Panc1 (cell line): Measurements from ENCODE around the gene TRIM54. TPM values are rescaled to one million over a fixed set of nuclear protein-coding genes. Genes with fewer than 3 reads are reported as not detected.

Experiments
- ATAC-seq: fragments of 200-7000 bp; cut with Tn5 transposase; 2 replicates; pipeline ENCODE4 v1.9.1; 2020; ENCODE audit warnings: mild to moderate bottlenecking, moderate library complexity
- BruUV-seq: library from RNA; stranded (reverse); fragments of 400-500 nt; replicated peaks from 2 replicates; lab custom pipeline; 2021; lab: Mats Ljungman, UMichigan
- CTCF ChIA-PET: fragments of 300-600 bp; sonication (Branson Sonifier 250); formaldehyde crosslinking; loops from one replicate; lab custom pipeline; 2022; ENCODE audit warnings: antibody characterized with exemption; lab: Charles Lee
- POLR2A ChIA-PET: fragments of 300-600 bp; sonication (Branson Sonifier 250); formaldehyde crosslinking; loops from one replicate; lab custom pipeline; 2022; ENCODE audit warnings: antibody characterized with exemption; lab: Charles Lee
- DNase-seq: peaks from one replicate; pipeline ENCODE4 v3.0.0-alpha.2; 2010; ENCODE audit warnings: low read depth, low spot score
- H3K27ac ChIP-seq: 2 replicates; pipeline ENCODE4 v1.5.1; 2011; ENCODE audit warnings: mild to moderate bottlenecking, low read length, inconsistent platforms
- H3K27me3 ChIP-seq: fragments of 200-500 bp; sonication (Bioruptor generic); 2 replicates; pipeline ENCODE4 v1.6.0; 2014; ENCODE audit warnings: low read length, inconsistent platforms; ENCODE audit not compliant: control insufficient read depth, insufficient read depth
- H3K36me3 ChIP-seq: fragments of 200-500 bp; sonication (Bioruptor generic); 2 replicates; pipeline ENCODE4 v1.5.1; 2014; ENCODE audit warnings: inconsistent platforms, mild to moderate bottlenecking, low read length, moderate library complexity; ENCODE audit not compliant: control insufficient read depth, insufficient read depth
- H3K4me1 ChIP-seq: 2 replicates; pipeline ENCODE4 v1.5.1; 2011; ENCODE audit warnings: inconsistent platforms, mild to moderate bottlenecking, low read length, moderate library complexity; ENCODE audit not compliant: control insufficient read depth, insufficient read depth
- H3K4me3 ChIP-seq, 2 experiments: 2 replicates each; pipeline ENCODE4 v1.5.1; 2011 to 2012; ENCODE audit warnings: low read depth in 2 of 2, low read length in 2 of 2, mild to moderate bottlenecking in 2 of 2, inconsistent platforms in 1 of 2, moderate library complexity in 1 of 2
- H3K9me3 ChIP-seq: fragments of 200-500 bp; sonication (Bioruptor generic); 2 replicates; pipeline ENCODE4 v1.5.1; 2014; ENCODE audit warnings: low read depth, mild to moderate bottlenecking, inconsistent platforms, low read length, moderate library complexity; ENCODE audit not compliant: control insufficient read depth, insufficient read depth
- POLR2AphosphoS5 ChIP-seq: IDR thresholded peaks from 2 replicates; pipeline ENCODE4 v1.6.1; 2012; ENCODE audit warnings: mild to moderate bottlenecking, low read depth, low read length, moderate library complexity
- SIN3A ChIP-seq: IDR thresholded peaks from 2 replicates; pipeline ENCODE4 v1.6.1; 2012; ENCODE audit warnings: low read depth, mild to moderate bottlenecking, low read length, moderate library complexity, borderline replicate concordance; ENCODE audit not compliant: insufficient read depth
- TCF7L2 ChIP-seq: IDR thresholded peaks from 2 replicates; pipeline ENCODE4 v1.6.1; 2011; ENCODE audit warnings: mild to moderate bottlenecking, low read depth, low read length, inconsistent platforms
- in situ Hi-C: cut with HindIII; loops from 2 replicates; pipeline ENCODE4 v1.10.0; 2016; ENCODE audit warnings: low sequenced_read_pairs, low pct_unique_long_range_greater_than_20kb
- intact Hi-C: fragments of 100-400 bp; cut with micrococcal nuclease; formaldehyde crosslinking; loops from one replicate; pipeline ENCODE4 v1.10.0; 2022; ENCODE audit not compliant: unreplicated experiment
- total RNA-seq: library from RNA; stranded (reverse); gene quantifications from one replicate; pipeline ENCODE4 v1.2.1, GENCODE V29; 2021; ENCODE audit not compliant: unreplicated experiment
- TF ChIP-seq, protein P1 (sequence below), 2 experiments: IDR thresholded peaks; 2 replicates each; pipeline ENCODE4 v1.6.1; 2011 to 2012; ENCODE audit warnings: low read depth in 2 of 2, control low read depth in 1 of 2, low read length in 1 of 2, mild to moderate bottlenecking in 1 of 2, moderate library complexity in 1 of 2; ENCODE audit not compliant: insufficient read depth in 1 of 2
- TF ChIP-seq, protein P2 (sequence below): fragments of 450-650 bp; IDR thresholded peaks from 2 replicates; pipeline ENCODE4 v1.5.1; 2017; ENCODE audit warnings: mild to moderate bottlenecking

The TRIM54 gene
- total RNA-seq, 1 experiment from 2014 or later, result 0.21 TPM

DNA sequence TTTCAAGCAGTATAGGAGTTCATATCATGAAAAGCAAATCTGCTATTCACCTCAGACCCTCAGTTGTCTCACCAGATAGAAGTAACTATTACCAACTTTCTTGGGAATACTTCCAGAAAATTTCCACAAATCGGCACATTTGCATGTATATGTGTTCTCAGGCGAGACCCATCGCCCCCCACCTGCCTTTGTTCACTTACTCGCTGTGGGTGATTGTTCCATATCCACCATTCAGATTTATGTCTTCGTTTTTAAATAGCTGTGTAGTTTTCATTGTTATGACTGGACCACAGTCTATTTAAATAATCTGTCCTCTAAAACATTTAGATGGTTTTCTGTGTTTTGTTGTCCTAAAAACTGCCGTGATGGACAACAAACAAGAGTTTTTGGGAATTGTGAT is 3.3 kb downstream of the TRIM54 start:
- POLR2A ChIA-PET, result no interaction called here
- Histone ChIP-seq H3K4me1 (peaks cover 11% of the 10 kb centered on the region), H3K9me3 (no peaks in the 10 kb centered on the region), H3K27me3 (no peaks in the 10 kb centered on the region), H3K36me3 (no peaks in the 10 kb centered on the region), H3K27ac (no peak overlapping the region), H3K4me3 (no peak overlapping the region)
- no TSS peak for BruUV-seq
- TF ChIP-seq SIN3A (no peak), POLR2AphosphoS5 (no peak), TCF7L2 (no peak)
- TF ChIP-seq, protein P1, sequence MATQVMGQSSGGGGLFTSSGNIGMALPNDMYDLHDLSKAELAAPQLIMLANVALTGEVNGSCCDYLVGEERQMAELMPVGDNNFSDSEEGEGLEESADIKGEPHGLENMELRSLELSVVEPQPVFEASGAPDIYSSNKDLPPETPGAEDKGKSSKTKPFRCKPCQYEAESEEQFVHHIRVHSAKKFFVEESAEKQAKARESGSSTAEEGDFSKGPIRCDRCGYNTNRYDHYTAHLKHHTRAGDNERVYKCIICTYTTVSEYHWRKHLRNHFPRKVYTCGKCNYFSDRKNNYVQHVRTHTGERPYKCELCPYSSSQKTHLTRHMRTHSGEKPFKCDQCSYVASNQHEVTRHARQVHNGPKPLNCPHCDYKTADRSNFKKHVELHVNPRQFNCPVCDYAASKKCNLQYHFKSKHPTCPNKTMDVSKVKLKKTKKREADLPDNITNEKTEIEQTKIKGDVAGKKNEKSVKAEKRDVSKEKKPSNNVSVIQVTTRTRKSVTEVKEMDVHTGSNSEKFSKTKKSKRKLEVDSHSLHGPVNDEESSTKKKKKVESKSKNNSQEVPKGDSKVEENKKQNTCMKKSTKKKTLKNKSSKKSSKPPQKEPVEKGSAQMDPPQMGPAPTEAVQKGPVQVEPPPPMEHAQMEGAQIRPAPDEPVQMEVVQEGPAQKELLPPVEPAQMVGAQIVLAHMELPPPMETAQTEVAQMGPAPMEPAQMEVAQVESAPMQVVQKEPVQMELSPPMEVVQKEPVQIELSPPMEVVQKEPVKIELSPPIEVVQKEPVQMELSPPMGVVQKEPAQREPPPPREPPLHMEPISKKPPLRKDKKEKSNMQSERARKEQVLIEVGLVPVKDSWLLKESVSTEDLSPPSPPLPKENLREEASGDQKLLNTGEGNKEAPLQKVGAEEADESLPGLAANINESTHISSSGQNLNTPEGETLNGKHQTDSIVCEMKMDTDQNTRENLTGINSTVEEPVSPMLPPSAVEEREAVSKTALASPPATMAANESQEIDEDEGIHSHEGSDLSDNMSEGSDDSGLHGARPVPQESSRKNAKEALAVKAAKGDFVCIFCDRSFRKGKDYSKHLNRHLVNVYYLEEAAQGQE (IDR thresholded peaks at IDR 0.05; ENCODE audit: insufficient read depth in 1 of 2, low read depth in 2 of 2, low read length in 1 of 2), result no peak
- TF ChIP-seq, protein P2, sequence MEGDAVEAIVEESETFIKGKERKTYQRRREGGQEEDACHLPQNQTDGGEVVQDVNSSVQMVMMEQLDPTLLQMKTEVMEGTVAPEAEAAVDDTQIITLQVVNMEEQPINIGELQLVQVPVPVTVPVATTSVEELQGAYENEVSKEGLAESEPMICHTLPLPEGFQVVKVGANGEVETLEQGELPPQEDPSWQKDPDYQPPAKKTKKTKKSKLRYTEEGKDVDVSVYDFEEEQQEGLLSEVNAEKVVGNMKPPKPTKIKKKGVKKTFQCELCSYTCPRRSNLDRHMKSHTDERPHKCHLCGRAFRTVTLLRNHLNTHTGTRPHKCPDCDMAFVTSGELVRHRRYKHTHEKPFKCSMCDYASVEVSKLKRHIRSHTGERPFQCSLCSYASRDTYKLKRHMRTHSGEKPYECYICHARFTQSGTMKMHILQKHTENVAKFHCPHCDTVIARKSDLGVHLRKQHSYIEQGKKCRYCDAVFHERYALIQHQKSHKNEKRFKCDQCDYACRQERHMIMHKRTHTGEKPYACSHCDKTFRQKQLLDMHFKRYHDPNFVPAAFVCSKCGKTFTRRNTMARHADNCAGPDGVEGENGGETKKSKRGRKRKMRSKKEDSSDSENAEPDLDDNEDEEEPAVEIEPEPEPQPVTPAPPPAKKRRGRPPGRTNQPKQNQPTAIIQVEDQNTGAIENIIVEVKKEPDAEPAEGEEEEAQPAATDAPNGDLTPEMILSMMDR, result no peak
- CTCF ChIA-PET, result no interaction called here
- intact Hi-C loops (no loop called here), in situ Hi-C loops (no loop called here)
- no peak for ATAC-seq
- DNase-seq, result no peak

DNA sequence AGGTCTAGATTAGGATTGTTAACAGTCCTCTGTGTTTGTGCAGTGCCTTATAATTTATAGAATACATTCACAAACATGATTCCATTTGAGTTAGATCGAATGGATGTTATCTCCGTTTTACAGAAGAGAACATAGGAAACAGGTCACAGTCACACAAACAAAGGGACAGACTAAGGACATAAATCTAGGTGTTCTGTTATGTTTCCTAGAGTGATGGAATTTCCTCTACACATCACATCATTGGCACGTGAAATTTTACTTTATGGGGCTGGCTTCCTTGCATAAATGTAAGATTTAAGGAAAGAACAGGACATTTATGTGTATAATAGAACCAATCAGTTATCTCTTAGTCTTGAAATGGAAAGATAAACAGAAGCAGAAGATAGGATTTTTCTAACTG is 6.4 kb downstream of the TRIM54 start:
- no peak for ATAC-seq
- in situ Hi-C loops, result no loop called here
- ChIA-PET POLR2A (no interaction called here), CTCF (no interaction called here)
- Histone ChIP-seq H3K27me3 (no peaks in the 10 kb centered on the region), H3K27ac (no peak overlapping the region), H3K36me3 (no peaks in the 10 kb centered on the region), H3K9me3 (no peaks in the 10 kb centered on the region), H3K4me1 (peaks cover 5% of the 10 kb centered on the region), H3K4me3 (no peak overlapping the region)
- no peak for DNase-seq
- BruUV-seq, result no TSS peak
- intact Hi-C loops, result no loop called here
- TF ChIP-seq POLR2AphosphoS5, result no peak
- TF ChIP-seq SIN3A, result no peak
- TF ChIP-seq, protein P2, result no peak
- TF ChIP-seq TCF7L2, result no peak
- TF ChIP-seq, protein P1 (IDR thresholded peaks at IDR 0.05; ENCODE audit: insufficient read depth in 1 of 2, low read depth in 2 of 2, low read length in 1 of 2), result no peak
